Mucosa of descending colon (tissue), 3 donors: ENCODE data around the gene TSPAN11. TPM values are rescaled to one million over a fixed set of nuclear protein-coding genes. Genes with fewer than 3 reads are reported as not detected.
A peak's percentile ranks its signal among the peaks of the same experiment; 100 is the strongest.

Experiments used
- ATAC-seq: fragments of 200-7000 bp; cut with Tn5 transposase; one replicate; pipeline ENCODE4 v1.9.1; 2020; ENCODE audit warnings: mild to moderate bottlenecking, moderate library complexity
- DNase-seq, 3 donors: peaks; one replicate each; pipeline ENCODE4 v3.0.0-alpha.2; 2020
- H3K36me3 ChIP-seq: fragments of 200-600 bp; one replicate; pipeline ENCODE4 v1.8.0; 2021; ENCODE audit warnings: low read depth, mild to moderate bottlenecking
- H3K4me1 ChIP-seq: fragments of 200-600 bp; one replicate; pipeline ENCODE4 v1.8.0; 2021; ENCODE audit warnings: low read depth, mild to moderate bottlenecking
- H3K4me3 ChIP-seq: fragments of 200-600 bp; one replicate; pipeline ENCODE4 v1.8.0; 2021; ENCODE audit warnings: mild to moderate bottlenecking
- H3K9me3 ChIP-seq: fragments of 200-600 bp; one replicate; pipeline ENCODE4 v1.8.0; 2021; ENCODE audit warnings: mild to moderate bottlenecking
- intact Hi-C, 2 donors: fragments of 100-400 bp; cut with DNase I in 1 of 2; cut with micrococcal nuclease in 1 of 2; formaldehyde crosslinking; loops; one replicate each; pipeline versions ENCODE4 v1.11.0 to v1.11.1; 2022; cut with DNase I, micrococcal nuclease
- long read RNA-seq, 2 donors: library from polyadenylated mRNA; unstranded; transcript quantifications; one replicate each; pipeline ENCODE4 v2.0.0, GENCODE V29; 2019 to 2021
- total RNA-seq, 3 donors: library from RNA; stranded (reverse); fragmentation: NEBNext Ultra II Directional in 2 of 3; extraction: Animal tissue kit (Norgen Biotek cat#: 25700) in 2 of 3; gene quantifications; one replicate each; pipeline versions ENCODE4 v1.2.1 to v1.2.4, GENCODE V29; 2021 to 2023
- TF ChIP-seq, protein P1 (sequence below): fragments of 200-600 bp; IDR thresholded peaks from one replicate; pipeline ENCODE4 v1.8.0; 2022; ENCODE audit warnings: antibody characterized with exemption, mild to moderate bottlenecking
- donor health status: DM: no; HTN: no; CAD: no; lungs with moderate emphysema.
- donor health status: DM: no; HTN: no; CAD: no.
- donor health status: DM: no; HTN: yes; CAD: no.

Gene TSPAN11, protein sequence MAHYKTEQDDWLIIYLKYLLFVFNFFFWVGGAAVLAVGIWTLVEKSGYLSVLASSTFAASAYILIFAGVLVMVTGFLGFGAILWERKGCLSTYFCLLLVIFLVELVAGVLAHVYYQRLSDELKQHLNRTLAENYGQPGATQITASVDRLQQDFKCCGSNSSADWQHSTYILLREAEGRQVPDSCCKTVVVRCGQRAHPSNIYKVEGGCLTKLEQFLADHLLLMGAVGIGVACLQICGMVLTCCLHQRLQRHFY
- total RNA-seq, result 10 to 100 TPM in 1 of 3 donors, 1 to 10 TPM in 2; 3.2 to 19.9 (median 4.2) TPM
- long read RNA-seq, donor 1, transcript TSPAN11-204 (8 exons, 1,058 nt), result major isoform, 5 of 34 reads
- long read RNA-seq, donor 1, partial matches to known transcripts, result 3 of 34 reads
- long read RNA-seq, donor 1, other reads (novel, unspliced or antisense), result 26 of 34 reads
- long read RNA-seq, donor 2, partial matches to known transcripts, result 0 of 1 reads
- long read RNA-seq, donor 2, other reads (novel, unspliced or antisense), result 1 of 1 reads

DNA sequence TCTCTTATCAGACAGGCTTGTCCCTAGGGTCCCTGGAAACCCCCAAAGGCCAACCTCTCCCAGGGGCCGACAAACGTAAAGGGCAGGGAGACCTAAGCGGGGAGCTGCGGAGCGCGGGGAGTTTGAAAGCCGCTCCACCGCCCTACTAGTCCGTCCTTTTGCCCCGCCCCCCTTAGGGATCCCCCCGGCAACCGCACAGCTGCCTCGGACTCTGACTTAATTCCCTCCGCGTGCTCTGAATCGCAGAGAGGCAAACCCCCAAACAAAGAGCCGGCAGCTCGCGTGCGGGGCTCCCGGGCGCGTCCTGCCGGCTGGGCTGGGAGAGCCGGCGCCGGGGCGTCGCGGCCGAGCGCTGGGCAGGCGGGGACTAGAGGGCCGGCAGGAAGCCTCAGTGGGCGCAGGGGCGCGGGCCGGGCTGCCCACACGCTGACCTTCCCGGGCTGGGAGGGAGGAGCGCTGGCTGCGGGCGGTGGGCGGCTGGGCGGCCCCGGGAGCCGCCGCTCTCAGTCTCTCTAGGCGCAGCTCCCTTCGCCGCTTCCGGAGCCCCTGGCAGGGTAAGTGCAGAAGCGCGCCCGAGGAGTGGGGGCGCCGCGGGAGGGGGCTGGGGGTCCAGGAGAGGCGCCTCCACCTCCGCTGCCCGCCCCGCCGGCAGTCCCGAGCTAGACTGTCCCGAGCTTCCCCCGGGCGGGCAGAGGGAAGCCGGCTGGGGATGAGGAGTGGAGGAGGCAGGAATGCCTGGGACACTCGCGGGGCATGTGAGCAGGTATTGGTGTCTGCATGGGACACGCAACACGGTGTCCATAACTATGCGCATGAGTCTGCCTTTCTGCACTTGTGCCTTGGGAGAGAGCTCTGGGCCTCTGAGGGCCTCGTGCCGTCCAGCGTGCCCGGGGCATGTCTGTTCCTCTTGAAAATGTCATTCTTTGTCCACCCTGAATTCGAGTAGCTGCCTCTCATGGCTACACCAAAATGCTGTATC lies at the start of gene TSPAN11:
TSPAN11 (plus strand) TSS at position 506 of the 979 bp plus-strand sequence. CDS start 27,244 bp downstream, outside the sequence.
- TF ChIP-seq, protein P1, sequence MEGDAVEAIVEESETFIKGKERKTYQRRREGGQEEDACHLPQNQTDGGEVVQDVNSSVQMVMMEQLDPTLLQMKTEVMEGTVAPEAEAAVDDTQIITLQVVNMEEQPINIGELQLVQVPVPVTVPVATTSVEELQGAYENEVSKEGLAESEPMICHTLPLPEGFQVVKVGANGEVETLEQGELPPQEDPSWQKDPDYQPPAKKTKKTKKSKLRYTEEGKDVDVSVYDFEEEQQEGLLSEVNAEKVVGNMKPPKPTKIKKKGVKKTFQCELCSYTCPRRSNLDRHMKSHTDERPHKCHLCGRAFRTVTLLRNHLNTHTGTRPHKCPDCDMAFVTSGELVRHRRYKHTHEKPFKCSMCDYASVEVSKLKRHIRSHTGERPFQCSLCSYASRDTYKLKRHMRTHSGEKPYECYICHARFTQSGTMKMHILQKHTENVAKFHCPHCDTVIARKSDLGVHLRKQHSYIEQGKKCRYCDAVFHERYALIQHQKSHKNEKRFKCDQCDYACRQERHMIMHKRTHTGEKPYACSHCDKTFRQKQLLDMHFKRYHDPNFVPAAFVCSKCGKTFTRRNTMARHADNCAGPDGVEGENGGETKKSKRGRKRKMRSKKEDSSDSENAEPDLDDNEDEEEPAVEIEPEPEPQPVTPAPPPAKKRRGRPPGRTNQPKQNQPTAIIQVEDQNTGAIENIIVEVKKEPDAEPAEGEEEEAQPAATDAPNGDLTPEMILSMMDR, result no peak
- DNase-seq, result peak in 1 of 3 donors; percentile 23
- Histone ChIP-seq H3K4me3 (no peak within 1 kb of the TSS), H3K9me3 (no peaks in the 10 kb centered on the region), H3K36me3 (no peaks in the 10 kb centered on the region), H3K4me1 (no peaks in the 10 kb centered on the region)
- intact Hi-C loops, result no loop called here
- peak; percentile 19 for ATAC-seq

DNA sequence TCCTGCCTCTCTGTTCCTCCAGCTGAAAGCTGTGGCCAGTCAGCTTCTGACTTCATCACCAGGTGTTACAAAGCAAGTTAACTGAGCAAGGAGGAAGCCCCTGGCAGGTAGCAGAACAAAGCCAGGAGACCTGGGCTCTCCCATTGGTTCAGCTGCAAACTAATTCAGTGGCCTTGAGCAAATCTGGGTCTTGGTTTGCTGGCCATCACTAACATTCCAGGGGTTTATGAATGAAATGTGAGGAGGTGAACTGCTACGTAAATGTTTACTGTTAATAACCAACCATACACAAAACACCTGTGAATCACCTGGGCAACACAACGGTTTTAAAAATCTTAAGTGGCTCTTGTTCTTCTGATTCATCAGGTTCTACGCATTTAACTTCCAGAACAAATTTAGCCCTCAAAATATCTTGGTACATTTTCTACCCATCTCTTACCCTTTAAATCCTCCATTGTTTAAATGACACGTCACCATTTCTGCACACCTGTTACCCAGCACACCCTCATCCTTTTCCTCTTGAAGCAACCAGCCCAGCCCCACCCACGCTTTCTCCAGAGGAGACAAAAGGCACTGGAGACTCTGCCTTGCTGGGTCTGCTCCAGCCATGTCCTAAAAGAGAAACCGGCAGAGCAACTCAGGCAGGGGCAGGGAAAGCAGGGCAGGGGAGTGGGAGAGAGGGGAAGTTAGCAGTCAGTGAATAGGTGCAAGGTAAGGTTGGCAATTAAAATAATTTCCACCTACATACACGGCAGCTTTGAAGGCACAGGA lies 49.3 kb upstream of the TSPAN11 start:
- Histone ChIP-seq H3K4me1 (no peaks in the 10 kb centered on the region), H3K9me3 (no peaks in the 10 kb centered on the region), H3K4me3 (no peak overlapping the region), H3K36me3 (no peaks in the 10 kb centered on the region)
- TF ChIP-seq, protein P1, result no peak
- peak; percentile 38 for ATAC-seq
- no peak for DNase-seq
- intact Hi-C loops, result no loop called here

DNA sequence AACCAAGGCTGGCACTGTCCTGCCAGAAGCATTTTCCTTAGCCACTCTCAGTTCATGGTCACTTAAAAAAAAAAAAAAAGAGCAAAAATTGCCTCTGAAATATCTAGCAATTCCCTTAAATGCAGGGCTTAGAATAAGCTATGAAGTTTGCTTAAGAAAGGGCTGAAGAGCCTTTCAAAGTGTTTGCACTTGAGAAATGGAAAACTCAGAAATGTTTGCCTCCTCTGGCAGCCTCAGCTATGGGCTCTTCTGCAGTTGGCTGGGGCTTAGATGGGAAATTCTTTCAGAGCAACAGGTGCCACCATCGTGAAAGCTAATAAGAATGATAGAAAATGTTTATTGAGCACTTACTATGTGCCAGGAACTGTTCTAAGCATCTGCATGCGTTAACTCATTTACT lies 48.5 kb upstream of the TSPAN11 start:
- ATAC-seq (no peak), DNase-seq (no peak)
- no peak overlapping the region for H3K4me3 ChIP-seq
- no peaks in the 10 kb centered on the region for H3K36me3 ChIP-seq
- TF ChIP-seq, protein P1, result no peak
- intact Hi-C loops, result no loop called here
- H3K9me3 ChIP-seq, result no peaks in the 10 kb centered on the region
- no peaks in the 10 kb centered on the region for H3K4me1 ChIP-seq

DNA sequence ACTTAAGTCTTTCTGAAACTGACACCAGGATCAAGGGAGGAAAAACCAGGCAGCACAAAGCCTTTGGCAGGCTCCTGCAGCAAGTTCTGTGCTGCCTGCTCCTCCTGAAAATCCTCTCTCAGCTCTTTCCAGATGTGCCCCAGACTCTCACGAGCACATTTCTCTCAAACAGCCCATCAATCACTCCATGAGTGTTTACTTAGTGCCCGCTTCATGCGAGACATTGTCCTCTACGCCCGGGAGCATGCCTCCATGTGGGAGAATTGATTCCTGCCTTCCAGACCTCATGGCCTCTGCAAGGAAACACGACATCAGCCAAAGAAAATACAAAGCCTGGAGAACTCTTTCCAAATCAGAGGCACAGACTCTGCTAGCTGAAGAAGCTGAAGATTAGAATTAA lies 46.5 kb upstream of the TSPAN11 start:
- TF ChIP-seq, protein P1, result no peak
- ATAC-seq, result no peak
- DNase-seq, result no peak

GRCh38 chr12:30880813-30881212 lies 45.7 kb upstream of the TSPAN11 start:
- Histone ChIP-seq H3K9me3 (no peaks in the 10 kb centered on the region), H3K4me3 (no peak overlapping the region), H3K4me1 (no peaks in the 10 kb centered on the region), H3K36me3 (no peaks in the 10 kb centered on the region)
- intact Hi-C loops, result no loop called here
- DNase-seq, result no peak
- TF ChIP-seq, protein P1, result no peak
- ATAC-seq, result no peak

More for the DNA sequence above, 46.5 kb upstream of the TSPAN11 start:
- H3K4me1 ChIP-seq, result no peaks in the 10 kb centered on the region
- no peaks in the 10 kb centered on the region for H3K36me3 ChIP-seq
- no peak overlapping the region for H3K4me3 ChIP-seq
- no peaks in the 10 kb centered on the region for H3K9me3 ChIP-seq
- intact Hi-C loops, result no loop called here
